GM12872 (cell line): ENCODE data around the gene MSANTD1.

Experiments
- CTCF ChIP-seq: IDR thresholded peaks from 3 replicates; pipeline ENCODE4 v1.5.1; 2011; ENCODE audit warnings: low read depth, mild to moderate bottlenecking, low read length, moderate library complexity; ENCODE audit not compliant: insufficient read depth

MSANTD1 gene

GRCh38 chr4:3239998-3240920, 8.7 kb upstream of the MSANTD1 start:
- no peak for TF ChIP-seq CTCF

- no peak for TF ChIP-seq CTCF
Observed at GRCh38 chr4:3240936-3241522, 7.9 kb upstream of the MSANTD1 start.

- TF ChIP-seq CTCF: no peak
Observed at GRCh38 chr4:3241898-3242524, 6.9 kb upstream of the MSANTD1 start.

GRCh38 chr4:3243136-3243780, 5.7 kb upstream of the MSANTD1 start:
- TF ChIP-seq CTCF: no peak

GRCh38 chr4:3244002-3244401, 5.0 kb upstream of the MSANTD1 start:
- TF ChIP-seq CTCF: no peak

- no peak for TF ChIP-seq CTCF
Observed at GRCh38 chr4:3244747-3245146, 4.2 kb upstream of the MSANTD1 start.

- no peak for TF ChIP-seq CTCF
Observed at GRCh38 chr4:3245676-3246075, 3.3 kb upstream of the MSANTD1 start.
